ENCODE data around the gene CCDC85C. TPM values are rescaled to one million over a fixed set of nuclear protein-coding genes. Genes with fewer than 3 reads are reported as not detected.
"Not testable (repeated sequence)": the region's sequence is repeated elsewhere in the genome, so short reads cannot be mapped to it uniquely, and the experiment has no call there.

CCDC85C gene
- total and polyA plus RNA-seq, 4 experiments from 2014 or later: 0.36 to 14.4 (median 7.9) TPM

DNA sequence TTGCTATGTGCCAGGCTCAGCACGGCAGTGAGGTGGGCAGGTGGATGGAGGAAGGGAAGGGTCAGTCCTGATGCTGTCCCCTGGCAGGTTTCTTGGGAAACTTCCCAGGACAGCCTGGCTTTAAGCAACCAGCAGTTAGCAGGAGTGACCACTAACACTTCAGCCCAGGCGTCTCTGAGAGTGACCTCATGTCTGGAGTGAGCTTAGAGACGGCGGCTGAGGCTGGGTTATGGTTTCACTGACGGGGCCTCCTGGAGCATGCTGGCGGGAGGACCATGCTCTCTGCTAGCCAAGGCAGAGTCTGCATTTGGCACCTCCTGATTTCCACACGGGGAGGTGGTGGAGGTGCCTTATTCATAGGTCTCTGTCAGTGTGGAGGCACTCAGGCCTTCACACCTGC is 43.4 kb upstream of the CCDC85C start:
- H3K4me3 ChIP-seq (ENCODE audit: low read length in 2 of 2): no peak overlapping the region
- H3K27ac ChIP-seq (ENCODE audit: low read depth, low read length): no peak overlapping the region
- Mint-ChIP-seq H3K4me1 (peaks cover 0 to 5% (median 2%) of the 10 kb centered on the region in 4 donors), H3K36me3 (no peaks in the 10 kb centered on the region), H3K9me3 (no peaks in the 10 kb centered on the region), H3K27me3 (peaks cover 20 to 31% of the 10 kb centered on the region in 2 donors), H3K4me3 (no peak overlapping the region), H3K27ac (no peak overlapping the region)
- CTCF ChIA-PET (ENCODE audit: partially characterized antibody): no interaction called here
- H3K36me3 ChIP-seq (ENCODE audit: insufficient read depth, low read length): no peaks in the 10 kb centered on the region
- intact Hi-C loops (cut with micrococcal nuclease): no loop called here
- no peak for DNase-seq
- no peaks in the 10 kb centered on the region for H3K9me3 ChIP-seq (ENCODE audit: control insufficient read depth in 1 of 2, low read length in 2 of 2)
- H3K27me3 ChIP-seq (ENCODE audit: insufficient read depth, low read length): peaks cover 5% of the 10 kb centered on the region
- POLR2A ChIA-PET (ENCODE audit: partially characterized antibody): no interaction called here
- no peaks in the 10 kb centered on the region for H3K4me1 ChIP-seq (ENCODE audit: insufficient read depth, low read length)

DNA sequence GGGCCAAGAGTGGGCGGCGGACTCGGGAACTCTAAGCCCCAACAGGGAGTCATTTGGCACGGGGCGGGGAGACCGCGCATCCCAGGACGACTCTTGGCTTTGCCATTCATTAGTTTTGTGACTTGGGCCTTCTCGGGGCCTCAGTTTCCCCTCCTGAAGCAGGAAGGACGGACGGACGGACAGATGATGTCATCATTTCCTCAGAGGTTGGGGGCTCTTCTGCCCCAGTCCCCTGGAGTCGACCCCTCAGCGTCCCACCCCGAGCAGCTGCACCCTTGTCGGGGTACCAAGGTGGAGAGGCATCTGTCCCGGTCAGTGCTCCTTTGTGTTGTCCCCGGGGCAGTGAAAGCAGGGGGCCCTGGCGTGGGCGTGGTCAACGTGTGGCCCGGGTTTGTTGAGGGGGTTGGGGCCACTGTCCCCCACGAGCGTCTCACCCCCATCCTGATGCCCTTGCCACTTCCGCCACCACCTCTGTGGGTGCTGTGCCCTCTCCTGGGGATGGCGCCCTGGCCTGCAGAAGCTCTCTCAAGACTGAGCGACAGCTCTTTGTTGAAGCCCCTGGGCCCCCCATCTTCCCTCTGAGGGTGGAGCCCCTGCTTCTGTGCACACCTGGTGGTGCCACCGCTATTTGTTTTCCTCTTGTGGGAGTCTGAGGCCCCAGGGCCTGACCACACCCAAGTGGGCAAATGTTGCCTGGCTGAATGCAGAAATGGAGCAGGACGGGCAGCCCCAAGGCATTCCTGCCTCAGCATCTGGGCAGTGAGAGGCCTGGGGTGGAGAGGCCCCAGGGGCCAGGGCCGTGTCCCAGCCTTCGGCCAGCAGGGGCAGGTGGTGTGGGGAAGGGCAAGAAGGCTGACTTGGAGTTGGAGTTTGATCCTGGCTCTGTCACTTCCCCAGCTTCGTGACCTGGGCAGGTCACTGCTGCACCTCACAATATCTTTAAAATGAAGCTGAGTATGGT is 41.8 kb upstream of the CCDC85C start:
- Histone ChIP-seq H3K9me3 (ENCODE audit: control insufficient read depth in 1 of 2, low read length in 2 of 2) (no peaks in the 10 kb centered on the region), H3K4me1 (ENCODE audit: insufficient read depth, low read length) (no peaks in the 10 kb centered on the region), H3K4me3 (ENCODE audit: low read length in 2 of 2) (no peak overlapping the region), H3K27me3 (ENCODE audit: insufficient read depth, low read length) (peaks cover 5% of the 10 kb centered on the region), H3K36me3 (ENCODE audit: insufficient read depth, low read length) (no peaks in the 10 kb centered on the region), H3K27ac (ENCODE audit: low read depth, low read length) (no peak overlapping the region)
- Mint-ChIP-seq H3K4me1 (peaks cover 0 to 5% (median 2%) of the 10 kb centered on the region in 4 donors), H3K9me3 (no peaks in the 10 kb centered on the region), H3K27ac (no peak overlapping the region), H3K4me3 (peak overlapping the region in 5 of 8 donors; percentile 30 to 61 (median 40)), H3K36me3 (no peaks in the 10 kb centered on the region), H3K27me3 (peaks cover 14 to 26% of the 10 kb centered on the region in 2 donors)
- POLR2A ChIA-PET (ENCODE audit: partially characterized antibody): no interaction called here
- intact Hi-C loops (cut with micrococcal nuclease): no loop called here
- no peak for DNase-seq
- CTCF ChIA-PET (ENCODE audit: partially characterized antibody): interaction anchor here (0.6 kb wide), 1 partner anchor 290 kb away, joined by 3 read pairs; no protein-coding TSS in a partner anchor

DNA sequence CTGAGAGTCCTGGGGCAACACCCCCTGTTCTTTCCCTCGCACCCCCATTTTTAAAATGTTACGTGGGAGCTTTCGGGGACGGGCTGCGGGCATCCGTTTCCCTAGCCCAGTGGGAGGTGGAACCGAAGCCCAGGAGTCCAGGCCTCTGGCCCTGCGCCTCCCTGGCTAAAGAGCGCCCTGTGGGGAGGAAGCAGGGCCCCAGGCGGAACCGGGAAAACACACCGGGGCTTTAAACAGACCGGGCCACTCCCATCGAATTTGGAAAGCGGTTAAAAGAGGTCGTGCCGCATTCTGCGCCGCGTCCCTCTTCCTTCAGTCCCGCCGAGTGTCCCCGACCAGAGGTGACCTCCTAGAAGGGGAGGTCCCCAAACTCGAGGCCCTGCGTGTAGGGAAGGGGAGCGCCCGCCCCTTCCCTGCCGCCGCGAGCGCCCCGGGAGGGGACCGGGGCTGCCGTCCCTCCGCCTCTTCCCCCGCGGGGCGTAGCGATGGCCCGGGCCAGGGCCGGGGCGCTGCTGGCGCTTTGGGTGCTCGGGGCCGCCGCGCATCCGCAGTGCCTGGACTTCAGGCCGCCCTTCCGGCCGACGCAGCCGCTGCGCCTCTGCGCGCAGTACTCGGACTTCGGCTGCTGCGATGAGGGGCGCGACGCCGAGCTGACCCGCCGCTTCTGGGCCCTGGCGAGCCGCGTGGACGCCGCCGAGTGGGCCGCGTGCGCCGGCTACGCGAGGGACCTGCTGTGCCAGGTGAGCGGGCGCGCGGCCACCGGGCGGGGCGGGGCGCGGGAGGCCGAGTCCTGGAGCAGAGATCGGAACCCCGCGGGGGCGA is 40.9 kb upstream of the CCDC85C start, which contains the start of gene HHIPL1:
HHIPL1 (plus strand) TSS at position 407 of the 822 bp plus-strand sequence; CDS start at position 486, 79 bp downstream.
- H3K27me3 ChIP-seq (ENCODE audit: insufficient read depth, low read length): peaks cover 5% of the 10 kb centered on the region
- no peak within 1 kb of the TSS for H3K27ac Mint-ChIP-seq
- no peak within 1 kb of the TSS for H3K27ac ChIP-seq (ENCODE audit: low read depth, low read length)
- H3K36me3 ChIP-seq (ENCODE audit: insufficient read depth, low read length): no peaks in the 10 kb centered on the region
- no peaks in the 10 kb centered on the region for H3K9me3 Mint-ChIP-seq
- no peak for DNase-seq
- H3K4me1 Mint-ChIP-seq: peaks cover 0 to 5% (median 2%) of the 10 kb centered on the region in 4 donors
- intact Hi-C loops (cut with micrococcal nuclease): no loop called here
- CTCF ChIA-PET (ENCODE audit: partially characterized antibody): no interaction called here
- peak within 1 kb of the TSS in 5 of 8 donors; percentile 30 to 64 (median 50) for H3K4me3 Mint-ChIP-seq
- POLR2A ChIA-PET (ENCODE audit: partially characterized antibody): no interaction called here
- no peaks in the 10 kb centered on the region for H3K36me3 Mint-ChIP-seq
- H3K4me3 ChIP-seq (ENCODE audit: low read length in 2 of 2): no peak within 1 kb of the TSS
- H3K9me3 ChIP-seq (ENCODE audit: control insufficient read depth in 1 of 2, low read length in 2 of 2): no peaks in the 10 kb centered on the region
- no peaks in the 10 kb centered on the region for H3K4me1 ChIP-seq (ENCODE audit: insufficient read depth, low read length)
- H3K27me3 Mint-ChIP-seq: peaks cover 12 to 22% of the 10 kb centered on the region in 2 donors

DNA sequence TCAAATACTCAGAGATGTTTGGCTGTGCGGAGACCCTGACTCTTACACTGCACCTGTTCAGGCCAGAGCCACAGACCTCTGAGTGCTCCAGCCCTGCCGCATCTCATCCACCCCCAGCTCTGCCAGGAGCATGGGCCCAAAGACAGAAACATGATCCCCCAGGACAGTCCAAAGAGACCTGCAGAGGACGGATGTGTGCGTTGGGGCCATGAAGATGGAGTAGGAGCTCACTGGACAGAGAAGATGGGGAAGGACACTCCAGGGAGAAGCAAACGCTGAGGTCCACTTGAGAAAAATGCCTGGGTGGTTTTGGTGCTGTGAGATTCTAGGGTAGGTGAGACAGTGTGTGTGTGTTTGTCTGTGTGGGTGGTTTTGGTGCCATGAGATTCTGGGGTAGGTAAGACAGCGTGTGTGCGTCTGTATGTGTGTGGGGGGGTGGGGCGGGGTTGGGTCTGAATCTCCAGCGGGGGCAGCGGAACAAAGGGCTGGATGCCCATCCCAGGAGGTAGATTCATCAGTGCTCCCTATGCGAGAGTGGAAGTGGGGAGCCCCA is 40.1 kb upstream of the CCDC85C start:
- Mint-ChIP-seq H3K4me1 (peaks cover 0 to 5% (median 2%) of the 10 kb centered on the region in 4 donors), H3K27me3 (peaks cover 12 to 16% of the 10 kb centered on the region in 2 donors), H3K9me3 (no peaks in the 10 kb centered on the region), H3K36me3 (no peaks in the 10 kb centered on the region), H3K27ac (no peak overlapping the region), H3K4me3 (peak overlapping the region in 3 of 8 donors; percentile 5 to 64 (median 50))
- no peak for DNase-seq
- Histone ChIP-seq H3K27ac (ENCODE audit: low read depth, low read length) (no peak overlapping the region), H3K27me3 (ENCODE audit: insufficient read depth, low read length) (peaks cover 5% of the 10 kb centered on the region), H3K9me3 (ENCODE audit: control insufficient read depth in 1 of 2, low read length in 2 of 2) (no peaks in the 10 kb centered on the region), H3K4me1 (ENCODE audit: insufficient read depth, low read length) (no peaks in the 10 kb centered on the region), H3K4me3 (ENCODE audit: low read length in 2 of 2) (no peak overlapping the region), H3K36me3 (ENCODE audit: insufficient read depth, low read length) (no peaks in the 10 kb centered on the region)
- intact Hi-C loops (cut with micrococcal nuclease): no loop called here
- POLR2A ChIA-PET (ENCODE audit: partially characterized antibody): no interaction called here
- CTCF ChIA-PET (ENCODE audit: partially characterized antibody): no interaction called here

DNA sequence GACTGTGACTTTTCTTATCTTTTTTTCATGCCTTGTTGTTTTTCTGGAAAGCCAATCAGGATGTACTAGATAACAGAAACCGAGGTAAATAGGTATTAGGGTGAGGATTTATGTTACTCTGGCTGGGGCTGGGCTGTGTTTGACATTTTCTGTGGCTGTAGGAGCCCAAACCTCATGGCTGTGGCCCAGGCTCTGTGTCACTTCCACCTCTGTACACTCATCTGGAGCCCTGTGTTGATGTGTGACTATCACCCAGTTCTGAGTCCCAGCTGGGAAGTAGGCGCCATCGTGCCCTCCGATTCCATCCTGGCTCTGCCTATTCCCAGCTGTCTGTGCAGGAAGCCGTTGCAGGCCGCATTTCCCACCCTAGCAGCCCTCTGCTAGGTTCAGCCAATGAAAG is 39.3 kb upstream of the CCDC85C start:
- Histone ChIP-seq H3K36me3 (ENCODE audit: insufficient read depth, low read length) (no peaks in the 10 kb centered on the region), H3K9me3 (ENCODE audit: control insufficient read depth in 1 of 2, low read length in 2 of 2) (no peaks in the 10 kb centered on the region), H3K27ac (ENCODE audit: low read depth, low read length) (no peak overlapping the region), H3K4me1 (ENCODE audit: insufficient read depth, low read length) (no peaks in the 10 kb centered on the region), H3K27me3 (ENCODE audit: insufficient read depth, low read length) (peaks cover 5% of the 10 kb centered on the region), H3K4me3 (ENCODE audit: low read length in 2 of 2) (no peak overlapping the region)
- no peak for DNase-seq
- Mint-ChIP-seq H3K27ac (no peak overlapping the region), H3K36me3 (no peaks in the 10 kb centered on the region), H3K9me3 (no peaks in the 10 kb centered on the region), H3K4me3 (no peak overlapping the region), H3K4me1 (peaks cover 0 to 5% (median 2%) of the 10 kb centered on the region in 4 donors), H3K27me3 (peaks cover 12 to 15% of the 10 kb centered on the region in 2 donors)
- ChIA-PET CTCF (ENCODE audit: partially characterized antibody) (no interaction called here), POLR2A (ENCODE audit: partially characterized antibody) (no interaction called here)
- intact Hi-C loops (cut with micrococcal nuclease): no loop called here

DNA sequence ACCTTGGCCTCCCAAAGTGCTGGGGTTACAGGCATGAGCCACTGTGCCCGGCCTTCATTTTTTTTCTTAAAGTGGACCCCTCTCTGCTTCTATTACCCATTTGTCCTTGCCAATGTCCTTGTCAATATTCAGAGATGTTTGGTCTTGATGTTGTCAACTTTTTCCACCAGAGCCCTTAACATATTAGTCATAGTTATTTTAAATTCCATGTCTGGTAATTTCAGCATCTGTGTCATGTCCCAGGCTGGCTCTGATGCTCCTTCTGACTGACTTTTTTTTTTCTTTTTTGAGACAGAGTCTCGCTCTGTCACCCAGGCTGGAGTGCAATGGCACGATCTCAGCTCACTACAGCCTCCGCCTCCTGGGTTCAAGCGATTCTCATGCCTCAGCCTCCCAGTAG is 38.8 kb upstream of the CCDC85C start:
- H3K27ac Mint-ChIP-seq; H3K36me3 Mint-ChIP-seq; intact Hi-C loops (cut with micrococcal nuclease); H3K36me3 ChIP-seq (ENCODE audit: insufficient read depth, low read length); DNase-seq; H3K4me1 Mint-ChIP-seq; CTCF ChIA-PET (ENCODE audit: partially characterized antibody); H3K9me3 ChIP-seq (ENCODE audit: control insufficient read depth in 1 of 2, low read length in 2 of 2); POLR2A ChIA-PET (ENCODE audit: partially characterized antibody); H3K4me3 ChIP-seq (ENCODE audit: low read length in 2 of 2); H3K27ac ChIP-seq (ENCODE audit: low read depth, low read length); H3K9me3 Mint-ChIP-seq; H3K4me3 Mint-ChIP-seq; H3K4me1 ChIP-seq (ENCODE audit: insufficient read depth, low read length); H3K27me3 ChIP-seq (ENCODE audit: insufficient read depth, low read length): not testable (repeated sequence)
- H3K27me3 Mint-ChIP-seq: peaks cover 9 to 12% of the 10 kb centered on the region in 2 donors

DNA sequence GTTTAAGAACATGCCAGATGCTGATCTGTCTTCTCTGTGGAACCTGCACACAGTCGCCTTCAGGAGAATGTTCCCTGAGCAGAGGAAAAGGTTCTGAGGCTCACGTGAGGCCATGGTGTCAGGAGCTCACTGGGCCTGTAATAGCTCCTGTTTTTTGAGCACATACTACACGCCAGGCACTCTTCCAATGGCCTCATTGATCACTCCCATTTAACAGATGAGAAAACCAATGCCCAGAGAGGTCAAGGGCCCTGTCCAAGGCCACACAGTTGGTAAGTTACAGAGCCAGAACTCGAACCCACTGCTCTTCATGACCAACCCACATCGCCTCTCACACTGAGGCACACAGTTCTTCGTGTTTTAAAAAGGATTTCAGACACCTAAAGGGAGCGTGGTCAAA is 33.6 kb upstream of the CCDC85C start:
- Histone ChIP-seq H3K27ac (ENCODE audit: low read depth, low read length) (no peak overlapping the region), H3K4me1 (ENCODE audit: insufficient read depth, low read length) (no peaks in the 10 kb centered on the region), H3K9me3 (ENCODE audit: control insufficient read depth in 1 of 2, low read length in 2 of 2) (no peaks in the 10 kb centered on the region), H3K27me3 (ENCODE audit: insufficient read depth, low read length) (no peaks in the 10 kb centered on the region), H3K4me3 (ENCODE audit: low read length in 2 of 2) (no peak overlapping the region), H3K36me3 (ENCODE audit: insufficient read depth, low read length) (no peaks in the 10 kb centered on the region)
- intact Hi-C loops (cut with micrococcal nuclease): no loop called here
- ChIA-PET POLR2A (ENCODE audit: partially characterized antibody) (no interaction called here), CTCF (ENCODE audit: partially characterized antibody) (no interaction called here)
- Mint-ChIP-seq H3K36me3 (no peaks in the 10 kb centered on the region), H3K27me3 (no peaks in the 10 kb centered on the region), H3K27ac (peak overlapping the region in 1 of 7 donors; percentile 17), H3K4me1 (no peaks in the 10 kb centered on the region), H3K4me3 (no peak overlapping the region), H3K9me3 (no peaks in the 10 kb centered on the region)
- DNase-seq: no peak
